ENCODE results near the gene CXorf51B.
"Not testable (repeated sequence)": the region's sequence is repeated elsewhere in the genome, so short reads cannot be mapped to it uniquely, and the experiment has no call there.

CXorf51B gene

DNA sequence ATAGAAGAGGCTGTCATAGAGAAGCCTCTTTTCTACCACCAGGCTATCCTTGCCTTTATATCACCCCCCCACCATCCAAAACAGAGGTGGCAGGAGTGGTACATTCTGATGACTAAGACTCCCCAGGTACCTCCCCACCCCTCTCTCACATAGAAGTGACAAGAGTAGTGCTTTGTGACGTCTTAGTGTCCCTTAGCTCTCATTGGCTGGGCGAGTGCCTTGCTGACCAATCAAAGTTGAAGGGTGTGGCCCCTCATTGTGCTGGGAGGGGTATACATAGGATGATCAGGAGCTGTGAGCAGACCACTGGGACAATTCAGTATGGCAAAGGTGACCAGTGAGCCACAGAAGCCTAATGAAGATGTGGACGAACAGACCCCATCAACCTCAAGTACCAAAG is at the start of gene CXorf51B:
Gene CXorf51B, plus strand, starts transcription at position 301 of the 400 bp plus-strand sequence. Its CDS starts 21 bp downstream, at position 322.
- not testable (repeated sequence) for DNase-seq (ENCODE audit: low read depth)

DNA sequence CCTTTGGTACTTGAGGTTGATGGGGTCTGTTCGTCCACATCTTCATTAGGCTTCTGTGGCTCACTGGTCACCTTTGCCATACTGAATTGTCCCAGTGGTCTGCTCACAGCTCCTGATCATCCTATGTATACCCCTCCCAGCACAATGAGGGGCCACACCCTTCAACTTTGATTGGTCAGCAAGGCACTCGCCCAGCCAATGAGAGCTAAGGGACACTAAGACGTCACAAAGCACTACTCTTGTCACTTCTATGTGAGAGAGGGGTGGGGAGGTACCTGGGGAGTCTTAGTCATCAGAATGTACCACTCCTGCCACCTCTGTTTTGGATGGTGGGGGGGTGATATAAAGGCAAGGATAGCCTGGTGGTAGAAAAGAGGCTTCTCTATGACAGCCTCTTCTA is 5.1 kb downstream of the CXorf51B start, which contains the start of gene CXorf51A:
Gene CXorf51A, minus strand, starts transcription at position 101 of the 400 bp plus-strand sequence. Its CDS starts 21 bp downstream, at position 80.
- not testable (repeated sequence) for DNase-seq (ENCODE audit: low read depth)

DNA sequence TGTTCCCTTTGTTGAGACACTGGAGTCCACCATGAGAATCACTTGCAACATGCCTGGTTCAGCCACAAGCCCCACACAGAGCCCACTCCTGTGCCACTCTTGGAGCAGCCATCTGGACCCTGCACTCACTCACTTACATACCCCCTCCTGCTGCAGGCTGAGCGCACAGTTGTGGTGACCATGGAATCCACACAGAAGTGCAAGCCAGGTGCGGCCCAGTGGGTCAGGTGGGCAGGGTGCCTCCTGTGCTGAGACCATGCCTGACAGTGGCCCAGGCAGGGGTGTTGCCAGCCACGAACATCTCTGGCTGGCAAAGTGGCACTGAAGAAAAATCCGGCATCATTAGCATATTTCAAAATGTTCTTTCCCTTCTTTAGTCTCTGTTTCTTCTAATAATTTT is 22.4 kb downstream of the CXorf51B start:
- no peak for DNase-seq (ENCODE audit: low read depth)

DNA sequence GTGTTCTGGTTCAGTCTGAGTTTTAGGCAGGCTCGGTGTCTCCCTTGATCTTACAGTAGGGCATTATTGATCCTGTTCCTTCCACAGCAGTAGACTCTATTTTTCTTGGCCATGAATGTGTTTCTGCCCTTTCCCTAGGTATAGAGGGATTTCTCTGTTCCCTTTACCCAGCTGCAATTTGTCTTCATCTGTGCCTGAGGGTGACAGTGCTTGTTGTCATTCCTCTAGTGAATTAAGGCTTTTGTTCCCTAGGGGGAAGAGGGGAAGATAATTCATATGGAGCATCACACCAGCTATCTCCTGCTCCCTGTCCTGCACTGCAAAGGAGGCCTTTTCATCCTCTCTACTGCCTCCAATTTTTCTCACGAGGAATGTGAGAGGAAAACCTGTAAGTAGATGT is 44.7 kb downstream of the CXorf51B start:
- DNase-seq (ENCODE audit: low read depth): no peak

Measured in stromal cell of bone marrow (primary cell).